GM15510 (cell line): Measurements from ENCODE around the gene CCDC7.

Experiments
- POLR2A ChIP-seq: IDR thresholded peaks from 3 replicates; pipeline ENCODE4 v1.6.1; 2011; ENCODE audit warnings: borderline replicate concordance; ENCODE audit not compliant: insufficient read length; ENCODE audit errors: extremely low read depth

CCDC7 gene

GRCh38 chr10:32680803-32681557, 235.0 kb downstream of the CCDC7 start:
- no peak for TF ChIP-seq POLR2A

DNA sequence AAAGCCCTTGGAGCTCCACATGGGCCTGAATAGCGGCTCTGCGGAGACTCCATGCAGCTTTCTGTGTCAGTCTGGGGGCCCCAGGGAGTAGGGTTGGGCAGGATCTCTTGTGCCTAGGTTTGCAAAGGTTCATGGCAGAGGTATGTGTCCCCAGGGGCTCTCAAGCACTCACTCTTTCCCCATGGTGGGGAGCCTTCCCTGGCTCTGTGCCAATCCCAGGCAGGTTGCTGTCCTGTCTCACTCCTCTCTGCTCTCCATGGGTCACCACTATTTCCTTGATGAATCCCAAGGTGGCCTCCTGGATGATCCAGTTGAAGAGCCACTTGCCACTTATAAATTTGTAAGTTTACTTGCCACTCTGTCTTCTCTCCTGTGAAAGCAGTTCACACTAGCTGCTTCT, 238.4 kb downstream of the CCDC7 start:
- TF ChIP-seq POLR2A: no peak

- no peak for TF ChIP-seq POLR2A
Measured at GRCh38 chr10:32687116-32687515, 241.2 kb downstream of the CCDC7 start.

DNA sequence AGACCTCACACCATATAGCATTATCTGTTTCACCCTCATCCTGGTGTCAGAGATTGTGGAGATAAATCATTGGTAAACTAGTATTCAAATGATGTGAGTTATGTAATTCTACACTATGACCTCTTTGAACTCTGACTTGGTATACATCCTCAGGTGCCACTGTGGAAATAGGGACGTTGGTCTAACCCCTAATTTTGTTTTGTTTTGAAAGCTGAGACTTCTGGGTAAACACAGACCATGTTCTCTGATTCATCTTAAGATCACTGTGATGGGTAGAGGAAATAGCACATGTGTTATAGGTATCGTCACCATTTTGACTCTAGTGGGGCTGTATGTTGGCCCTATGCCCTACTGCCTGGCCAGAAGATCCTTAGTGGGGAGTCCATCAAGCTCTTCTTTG, 241.6 kb downstream of the CCDC7 start:
- TF ChIP-seq POLR2A: no peak

DNA sequence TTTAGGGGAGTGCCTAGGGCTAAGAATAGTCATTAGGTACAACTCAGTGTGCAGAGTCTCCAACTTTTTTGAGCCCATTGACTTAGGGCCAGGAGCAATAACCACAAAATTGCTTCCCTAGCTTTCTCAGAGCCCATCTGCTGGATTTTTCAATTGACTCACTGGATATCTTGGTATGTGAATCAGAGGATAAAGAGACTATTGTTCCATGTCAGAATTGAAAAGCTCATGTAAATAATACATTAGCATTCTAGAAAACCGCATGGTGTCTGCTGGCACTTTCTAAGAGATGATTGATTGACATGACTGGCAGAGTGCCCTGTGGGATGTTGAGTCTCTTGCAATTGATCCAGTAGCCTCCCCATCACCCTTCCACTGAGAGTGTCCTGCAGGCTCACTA, 246.2 kb downstream of the CCDC7 start:
- no peak for TF ChIP-seq POLR2A

- no peak for TF ChIP-seq POLR2A
Measured at GRCh38 chr10:32693441-32693979, 247.6 kb downstream of the CCDC7 start.

GRCh38 chr10:32713560-32713959, 267.6 kb downstream of the CCDC7 start:
- TF ChIP-seq POLR2A: no peak

- no peak for TF ChIP-seq POLR2A
Measured at GRCh38 chr10:32731527-32731926, 285.6 kb downstream of the CCDC7 start.

DNA sequence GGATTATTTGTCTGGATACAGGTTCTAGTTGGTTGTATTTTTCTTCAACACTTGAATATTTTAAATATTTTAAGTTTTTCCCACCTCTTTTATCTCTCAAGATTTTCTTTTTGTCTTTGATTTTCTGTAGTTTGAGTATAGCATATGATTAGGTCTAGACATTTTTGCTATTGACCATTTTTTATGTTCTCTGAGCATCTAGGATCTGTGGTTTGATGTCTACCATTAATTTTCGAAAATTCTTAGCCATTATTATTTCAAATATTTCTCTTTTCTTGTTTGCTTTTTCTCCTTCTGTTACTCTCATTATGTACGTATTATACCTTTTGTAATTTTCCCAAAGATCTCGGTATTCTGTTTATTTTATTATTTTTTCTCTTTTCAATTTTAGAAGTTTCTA, 293.0 kb downstream of the CCDC7 start:
- no peak for TF ChIP-seq POLR2A

DNA sequence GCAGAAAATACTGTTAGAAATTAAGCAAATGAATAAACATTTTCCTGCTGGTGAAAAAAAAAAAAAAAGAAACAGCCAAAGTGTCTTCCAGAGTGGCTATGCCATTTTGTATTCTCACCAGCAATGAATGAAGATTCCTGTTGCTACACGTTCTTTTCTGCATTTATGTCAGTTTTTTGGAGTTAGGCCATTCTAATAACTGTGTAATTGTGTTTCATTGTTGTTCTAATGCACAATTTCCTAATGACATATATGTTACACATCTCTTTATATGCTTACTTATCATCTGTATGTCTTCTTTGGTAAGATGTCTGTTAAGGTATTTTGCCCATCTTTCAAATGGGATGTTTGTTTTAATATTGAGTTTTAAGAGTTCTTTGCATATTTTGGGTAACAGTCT, 298.4 kb downstream of the CCDC7 start:
- TF ChIP-seq POLR2A: no peak

- TF ChIP-seq POLR2A: no peak
Measured at GRCh38 chr10:32746869-32747268, 300.9 kb downstream of the CCDC7 start.

DNA sequence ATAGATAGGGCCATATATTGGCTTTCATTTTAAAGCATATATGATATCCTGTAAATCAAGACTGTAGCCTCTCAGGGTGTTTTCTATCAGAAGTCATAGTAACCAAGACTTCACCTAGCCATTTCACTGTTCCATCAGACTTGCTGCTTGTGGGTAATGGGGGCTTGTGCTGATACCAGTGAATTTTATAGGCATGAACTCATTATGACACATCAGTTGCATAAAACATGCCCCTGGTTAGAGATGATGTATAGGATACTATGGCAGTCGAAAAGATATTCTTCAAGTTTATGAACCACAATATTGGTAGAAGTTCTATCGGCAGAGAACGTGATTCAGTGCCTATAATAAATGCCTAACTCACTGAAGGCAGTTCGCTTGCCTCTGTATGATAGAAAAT, 305.6 kb downstream of the CCDC7 start:
- no peak for TF ChIP-seq POLR2A

DNA sequence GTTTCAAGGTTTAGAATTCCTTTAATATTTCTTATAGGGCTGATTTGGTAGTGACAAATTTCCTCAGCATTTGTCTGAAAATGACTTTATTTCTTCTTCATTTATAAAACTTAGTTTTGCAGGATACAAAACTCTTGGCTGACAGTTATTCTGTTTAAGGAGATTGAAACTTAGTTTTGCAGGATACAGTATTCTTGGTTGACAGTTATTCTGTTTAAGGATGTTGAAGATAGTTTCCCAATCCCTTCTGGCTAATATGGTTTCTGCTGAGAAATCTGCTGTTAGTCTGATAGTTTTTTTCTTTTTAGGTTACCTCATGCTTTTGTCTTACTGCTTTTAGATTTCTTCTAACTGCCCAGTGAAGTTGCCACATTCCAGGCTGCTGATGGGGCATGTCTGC, 325.3 kb downstream of the CCDC7 start:
- TF ChIP-seq POLR2A: no peak

- no peak for TF ChIP-seq POLR2A
Measured at GRCh38 chr10:32773105-32773504, 327.2 kb downstream of the CCDC7 start.

DNA sequence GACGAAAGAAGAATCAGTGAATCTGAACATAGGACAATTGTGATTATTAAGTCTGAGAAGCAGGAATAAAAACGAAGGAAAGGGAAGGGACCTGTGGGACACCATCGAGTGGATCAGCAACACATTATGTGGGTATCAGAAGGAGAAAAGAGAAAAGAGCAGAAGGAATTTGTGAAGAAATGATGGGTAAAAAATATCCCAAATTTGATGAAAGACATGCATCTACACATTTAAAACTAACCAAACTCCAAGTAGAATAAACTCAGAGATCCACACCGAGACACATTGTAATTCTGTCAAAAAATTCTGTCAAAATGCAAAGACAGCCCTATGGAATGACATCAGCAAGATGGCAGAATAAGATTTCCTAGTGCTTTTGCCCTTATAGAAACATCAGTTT, 341.0 kb downstream of the CCDC7 start:
- TF ChIP-seq POLR2A: no peak

DNA sequence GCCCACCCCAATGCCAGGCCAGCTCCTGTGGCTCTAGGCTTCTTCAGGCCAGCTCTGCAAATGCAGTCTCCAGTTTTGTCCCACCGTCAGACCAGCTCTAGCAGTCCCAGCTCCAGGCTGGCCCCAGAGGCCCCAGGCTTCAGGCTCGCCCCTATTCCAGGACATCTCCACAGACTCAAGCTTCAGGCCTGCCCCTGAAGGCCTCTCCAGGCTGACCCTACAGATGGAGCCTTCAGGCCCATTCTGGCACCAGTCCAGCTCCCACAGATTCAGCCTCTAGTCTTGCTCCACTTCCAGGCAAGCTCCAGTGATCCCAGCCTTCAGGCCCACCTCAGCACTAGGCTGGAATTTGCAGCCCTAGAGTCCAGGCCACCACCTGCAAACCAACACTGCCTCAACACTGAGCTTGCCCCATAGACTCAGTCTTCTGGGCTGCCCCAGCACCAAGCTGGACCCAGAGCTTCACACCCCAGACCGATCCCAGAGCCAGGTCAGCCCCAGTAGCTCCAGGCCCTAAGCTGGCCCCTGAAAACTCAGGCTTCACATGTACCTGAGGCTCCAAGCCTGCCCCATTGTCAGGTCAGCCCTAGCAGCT, 341.8 kb downstream of the CCDC7 start:
- TF ChIP-seq POLR2A: no peak
